Memory B cell (primary cell): Measurements from ENCODE around the gene RBP5.

ENCODE experiments used
- ATAC-seq: fragments of 150-1000 bp; cut with Tn5 transposase; 2 replicates; pipeline ENCODE4 v1.10.0; 2021; ENCODE audit warnings: low read depth, mild to moderate bottlenecking, moderate library complexity
- DNase-seq, 2 donors: peaks; one replicate each; pipeline ENCODE4 v3.0.0; 2022; ENCODE audit warnings: low spot score in 2 of 2
- H3K27ac Mint-ChIP-seq: one replicate; pipeline ENCODE4 v1.8.0; 2022; ENCODE audit warnings: mild to moderate bottlenecking, moderate library complexity, mixed read lengths
- H3K27me3 Mint-ChIP-seq: one replicate; pipeline ENCODE4 v1.8.0; 2022; ENCODE audit warnings: mixed read lengths
- H3K36me3 Mint-ChIP-seq: one replicate; pipeline ENCODE4 v1.8.0; 2022; ENCODE audit warnings: mild to moderate bottlenecking, mixed read lengths
- H3K4me1 Mint-ChIP-seq: one replicate; pipeline ENCODE4 v1.8.0; 2022; ENCODE audit warnings: mixed read lengths
- H3K4me3 Mint-ChIP-seq: one replicate; pipeline ENCODE4 v1.8.0; 2022; ENCODE audit warnings: mild to moderate bottlenecking, moderate library complexity, mixed read lengths
- H3K9me3 Mint-ChIP-seq: one replicate; pipeline ENCODE4 v1.8.0; 2022; ENCODE audit warnings: mixed read lengths

RBP5 gene, protein sequence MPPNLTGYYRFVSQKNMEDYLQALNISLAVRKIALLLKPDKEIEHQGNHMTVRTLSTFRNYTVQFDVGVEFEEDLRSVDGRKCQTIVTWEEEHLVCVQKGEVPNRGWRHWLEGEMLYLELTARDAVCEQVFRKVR

DNA sequence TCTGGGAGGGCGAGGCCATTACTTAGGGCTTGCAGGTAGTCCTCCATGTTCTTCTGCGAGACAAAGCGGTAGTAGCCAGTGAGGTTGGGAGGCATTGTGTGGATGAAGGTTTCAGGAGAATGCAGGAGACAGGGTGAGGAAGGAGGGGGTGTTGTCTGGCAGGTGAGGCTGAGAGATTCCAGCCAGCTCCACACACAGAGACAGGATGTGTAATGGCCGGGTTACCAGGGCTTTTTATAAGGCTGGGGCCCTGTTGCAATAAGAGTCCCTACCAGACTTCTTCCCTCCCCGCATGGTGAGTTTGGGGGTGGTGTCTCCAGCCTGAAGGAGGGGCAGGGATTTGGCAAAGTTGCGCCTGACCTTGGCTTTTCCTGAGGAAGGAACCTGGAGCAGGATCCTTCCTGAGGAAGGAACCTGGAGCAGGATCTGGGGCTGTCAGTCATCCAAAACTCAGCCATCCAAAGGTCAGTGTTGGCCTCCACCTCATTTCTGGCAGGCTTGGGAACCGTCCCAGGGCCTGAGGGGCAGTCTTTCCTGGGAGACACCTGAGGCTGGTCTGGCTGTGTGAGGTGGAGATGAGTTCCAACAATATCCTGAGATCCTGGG lies at the start of gene RBP5:
Gene RBP5, minus strand, starts transcription at position 209 of the 606 bp plus-strand sequence. Its CDS starts 114 bp downstream, at position 95.
- H3K36me3 Mint-ChIP-seq = no peaks in the 10 kb centered on the region
- peaks cover 24% of the 10 kb centered on the region for H3K4me1 Mint-ChIP-seq
- peak within 1 kb of the TSS; percentile 54 for H3K27ac Mint-ChIP-seq
- H3K27me3 Mint-ChIP-seq = no peaks in the 10 kb centered on the region
- H3K9me3 Mint-ChIP-seq = no peaks in the 10 kb centered on the region
- no peak for ATAC-seq
- DNase-seq = no peak
- peak within 1 kb of the TSS; percentile 95 for H3K4me3 Mint-ChIP-seq

DNA sequence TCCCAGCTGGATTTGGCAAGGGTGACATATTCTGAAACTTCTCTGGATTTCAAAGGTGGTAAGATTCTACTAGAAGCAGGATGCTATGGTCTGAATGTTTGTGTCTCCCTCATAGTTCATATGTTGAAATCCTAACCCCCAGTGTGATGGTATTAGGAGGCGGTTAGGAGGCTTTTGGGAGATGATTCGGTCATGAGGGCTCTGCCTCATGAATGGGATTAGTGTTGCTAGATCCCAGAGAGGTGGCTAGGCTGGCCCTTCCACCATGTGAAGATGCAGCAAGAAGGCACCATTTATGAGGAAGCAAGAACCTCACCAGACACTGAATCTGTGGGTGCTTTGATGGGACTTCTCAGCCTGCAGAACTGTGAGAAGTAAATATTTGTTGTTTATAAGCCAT lies 49.8 kb upstream of the RBP5 start:
- H3K9me3 Mint-ChIP-seq = peaks cover 1% of the 10 kb centered on the region
- H3K27ac Mint-ChIP-seq = no peak overlapping the region
- H3K36me3 Mint-ChIP-seq = peaks cover 1% of the 10 kb centered on the region
- no peak for DNase-seq
- H3K4me3 Mint-ChIP-seq = no peak overlapping the region
- peaks cover 24% of the 10 kb centered on the region for H3K27me3 Mint-ChIP-seq
- ATAC-seq = no peak
- no peaks in the 10 kb centered on the region for H3K4me1 Mint-ChIP-seq

DNA sequence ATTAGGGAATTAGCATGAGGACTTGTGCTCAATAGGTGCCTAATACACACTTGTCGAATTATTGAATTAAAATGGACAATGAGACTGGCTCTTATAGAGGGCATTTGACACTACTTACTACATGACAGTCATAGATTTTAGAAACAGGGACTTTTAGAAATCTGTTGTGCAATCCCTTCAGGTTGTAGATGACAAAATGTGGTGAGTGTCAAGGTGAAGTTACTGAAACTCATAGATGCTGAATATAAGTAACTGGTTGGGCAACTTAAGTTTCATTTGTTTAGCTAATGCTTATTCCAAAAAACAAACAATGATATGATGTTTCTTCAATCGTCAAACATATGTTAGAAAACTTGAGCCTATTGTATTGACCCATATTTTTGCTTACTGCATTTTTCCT lies 47.9 kb upstream of the RBP5 start:
- peaks cover 1% of the 10 kb centered on the region for H3K36me3 Mint-ChIP-seq
- H3K27ac Mint-ChIP-seq = no peak overlapping the region
- no peak overlapping the region for H3K4me3 Mint-ChIP-seq
- no peaks in the 10 kb centered on the region for H3K4me1 Mint-ChIP-seq
- peaks cover 6% of the 10 kb centered on the region for H3K9me3 Mint-ChIP-seq
- ATAC-seq (no peak), DNase-seq (no peak)
- peaks cover 19% of the 10 kb centered on the region for H3K27me3 Mint-ChIP-seq

DNA sequence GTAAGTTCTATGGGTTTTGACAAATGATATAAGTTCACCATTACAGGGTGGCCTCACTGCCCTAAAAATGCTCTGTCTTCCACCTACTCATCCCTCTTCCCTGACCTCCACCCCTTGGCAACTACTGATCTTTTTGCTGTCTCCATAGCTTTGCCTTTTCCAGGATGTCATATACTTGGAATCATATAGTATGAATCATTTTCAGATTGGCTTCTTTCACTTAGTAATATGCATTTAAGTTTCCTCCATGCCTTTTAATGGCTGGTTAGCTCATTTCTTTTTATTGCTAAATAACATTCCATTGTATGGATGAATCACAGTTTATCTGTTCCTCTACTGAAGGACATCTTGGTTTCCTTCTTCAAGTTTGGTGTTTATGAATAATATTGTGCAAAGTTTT lies 46.8 kb upstream of the RBP5 start:
- Mint-ChIP-seq H3K4me1 (no peaks in the 10 kb centered on the region), H3K27me3 (peaks cover 16% of the 10 kb centered on the region), H3K27ac (no peak overlapping the region), H3K9me3 (peaks cover 7% of the 10 kb centered on the region), H3K4me3 (no peak overlapping the region), H3K36me3 (peaks cover 3% of the 10 kb centered on the region)
- ATAC-seq = no peak
- no peak for DNase-seq

DNA sequence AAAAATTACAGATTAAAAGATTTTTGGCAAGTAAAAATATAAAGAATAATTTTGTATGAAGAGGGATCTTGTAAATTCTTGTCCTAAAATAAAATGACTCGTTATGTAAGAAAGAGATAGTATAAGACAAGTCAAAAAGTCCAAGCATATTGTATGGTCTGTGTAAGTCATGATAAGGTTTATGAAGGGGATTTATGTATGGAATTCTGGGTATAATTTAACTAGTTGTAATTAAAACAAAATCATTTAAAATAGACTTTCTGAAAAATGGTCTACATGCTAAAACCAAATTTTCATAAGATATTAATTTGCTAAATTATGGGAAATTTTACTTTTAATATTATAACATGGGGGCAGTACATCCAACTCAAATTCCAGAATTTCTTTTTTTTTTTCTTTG lies 43.2 kb upstream of the RBP5 start:
- H3K27me3 Mint-ChIP-seq = peaks cover 14% of the 10 kb centered on the region
- no peak for DNase-seq
- H3K4me1 Mint-ChIP-seq = no peaks in the 10 kb centered on the region
- H3K9me3 Mint-ChIP-seq = peaks cover 15% of the 10 kb centered on the region
- H3K27ac Mint-ChIP-seq = no peak overlapping the region
- no peak overlapping the region for H3K4me3 Mint-ChIP-seq
- no peak for ATAC-seq
- H3K36me3 Mint-ChIP-seq = peaks cover 9% of the 10 kb centered on the region

DNA sequence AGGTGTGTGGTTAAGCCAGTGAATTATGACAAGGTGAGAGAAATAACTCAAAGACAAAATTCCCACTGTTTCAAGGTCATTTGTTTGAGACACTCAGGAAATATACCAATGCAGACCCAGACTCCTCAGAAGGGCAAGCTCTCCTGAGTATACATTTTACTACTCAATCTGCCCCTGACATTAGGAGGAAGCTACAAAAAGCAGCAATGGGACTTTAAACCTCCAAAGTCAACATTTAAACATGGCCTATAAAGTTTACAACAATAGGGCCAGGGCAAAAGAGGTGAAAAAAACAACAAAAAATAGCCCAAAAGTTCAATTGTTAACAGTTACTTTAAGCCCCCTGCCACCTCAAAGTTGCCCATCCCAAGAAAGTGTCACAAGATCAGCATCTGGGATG lies 41.3 kb upstream of the RBP5 start:
- ATAC-seq = no peak
- peaks cover 9% of the 10 kb centered on the region for H3K36me3 Mint-ChIP-seq

DNA sequence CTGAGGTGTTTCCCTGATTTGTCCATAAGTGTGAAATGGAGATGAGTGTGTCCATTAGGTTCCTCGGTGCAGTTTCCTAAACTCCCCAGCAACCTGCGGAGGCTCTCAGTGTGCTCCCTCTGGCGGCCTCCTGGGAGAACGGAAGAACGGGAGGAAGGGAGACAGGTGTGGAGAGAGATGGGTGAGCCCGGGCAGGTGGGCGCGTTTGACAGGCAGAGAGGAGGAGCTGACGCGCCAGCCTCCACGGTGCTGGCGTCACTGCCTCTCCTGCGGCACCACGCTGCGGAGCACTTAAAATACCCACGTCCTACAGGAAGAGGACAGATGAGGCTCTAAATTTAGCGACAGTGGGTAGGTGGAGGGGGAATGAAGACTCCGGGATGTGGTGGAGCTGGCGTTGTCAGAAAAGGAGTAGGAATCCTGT lies 34.0 kb upstream of the RBP5 start:
- ATAC-seq = peak; percentile 29
- DNase-seq = no peak
- Mint-ChIP-seq H3K4me3 (no peak overlapping the region), H3K27ac (no peak overlapping the region), H3K27me3 (peaks cover 24% of the 10 kb centered on the region), H3K4me1 (peaks cover 7% of the 10 kb centered on the region), H3K36me3 (peaks cover 4% of the 10 kb centered on the region), H3K9me3 (peaks cover 2% of the 10 kb centered on the region)

More for the DNA sequence above, 41.3 kb upstream of the RBP5 start:
- no peaks in the 10 kb centered on the region for H3K4me1 Mint-ChIP-seq
- peaks cover 18% of the 10 kb centered on the region for H3K27me3 Mint-ChIP-seq
- peaks cover 15% of the 10 kb centered on the region for H3K9me3 Mint-ChIP-seq
- DNase-seq = no peak
- H3K27ac Mint-ChIP-seq = no peak overlapping the region
- no peak overlapping the region for H3K4me3 Mint-ChIP-seq

DNA sequence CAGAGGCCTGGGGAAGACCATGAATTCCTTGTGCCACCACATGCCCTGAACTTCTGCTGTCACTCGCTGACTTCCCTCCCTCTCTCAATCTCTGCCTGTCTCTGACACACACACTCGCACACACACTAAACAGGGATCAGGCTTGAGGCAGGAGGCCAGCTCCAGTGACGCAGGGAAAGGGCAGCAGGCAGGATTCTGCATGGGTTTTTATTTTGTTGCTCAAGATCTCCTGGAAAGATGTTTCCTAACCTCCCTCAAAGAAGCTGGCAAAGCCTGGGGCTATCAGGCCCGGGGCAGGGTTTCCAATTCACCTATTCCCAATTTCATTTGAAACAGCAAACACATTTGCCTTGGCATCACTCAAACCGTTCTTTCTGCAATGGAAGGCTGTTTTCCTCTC lies 33.1 kb upstream of the RBP5 start:
- Mint-ChIP-seq H3K4me1 (peaks cover 7% of the 10 kb centered on the region), H3K27me3 (peaks cover 20% of the 10 kb centered on the region), H3K4me3 (no peak overlapping the region), H3K9me3 (no peaks in the 10 kb centered on the region), H3K36me3 (peaks cover 5% of the 10 kb centered on the region), H3K27ac (no peak overlapping the region)
- DNase-seq (no peak), ATAC-seq (no peak)

DNA sequence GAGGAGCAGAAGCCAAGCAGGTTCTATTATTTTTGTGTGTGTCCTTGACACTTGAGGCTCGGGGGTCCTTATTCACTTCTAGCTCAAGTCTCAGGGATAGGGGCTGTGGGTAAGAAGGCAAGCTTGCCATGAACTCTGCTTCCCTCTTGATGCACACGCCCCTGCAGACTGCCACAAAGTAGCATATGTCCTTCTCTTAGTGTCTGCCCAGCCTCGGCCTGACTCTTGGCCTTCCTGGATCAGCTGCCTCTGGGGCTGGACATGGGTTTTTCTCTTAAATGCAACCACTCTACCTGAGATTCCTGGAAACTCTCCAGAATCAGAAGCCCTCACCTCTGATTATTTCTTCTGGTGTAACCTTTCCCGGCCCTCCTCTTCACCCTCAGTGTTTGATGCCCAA lies 32.6 kb upstream of the RBP5 start:
- no peak for DNase-seq
- Mint-ChIP-seq H3K27ac (no peak overlapping the region), H3K4me3 (no peak overlapping the region), H3K9me3 (no peaks in the 10 kb centered on the region), H3K4me1 (peaks cover 7% of the 10 kb centered on the region), H3K36me3 (peaks cover 5% of the 10 kb centered on the region), H3K27me3 (peaks cover 17% of the 10 kb centered on the region)
- ATAC-seq = no peak

DNA sequence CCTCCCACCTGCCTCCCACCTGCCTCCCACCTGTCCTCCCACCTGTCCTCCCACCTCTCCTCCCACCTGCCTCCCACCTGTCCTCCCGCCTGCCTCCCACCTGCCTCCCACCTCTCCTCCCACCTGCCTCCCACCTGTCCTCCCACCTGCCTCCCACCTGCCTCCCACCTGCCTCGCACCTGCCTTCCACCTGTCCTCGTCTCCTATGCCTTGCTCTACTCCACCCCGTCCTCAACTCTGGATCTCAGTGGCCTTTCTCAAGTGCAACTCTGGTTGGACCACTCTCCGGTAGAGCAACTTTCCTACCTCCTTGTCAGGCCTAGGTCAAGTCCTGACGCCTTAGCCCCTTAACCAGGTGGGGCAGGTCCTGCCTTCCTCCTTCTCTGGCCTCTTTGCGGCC lies 31.5 kb upstream of the RBP5 start:
- Mint-ChIP-seq H3K4me1 (peaks cover 7% of the 10 kb centered on the region), H3K36me3 (peaks cover 5% of the 10 kb centered on the region), H3K27me3 (peaks cover 13% of the 10 kb centered on the region), H3K9me3 (no peaks in the 10 kb centered on the region), H3K27ac (no peak overlapping the region), H3K4me3 (no peak overlapping the region)
- DNase-seq = no peak
- ATAC-seq = no peak

DNA sequence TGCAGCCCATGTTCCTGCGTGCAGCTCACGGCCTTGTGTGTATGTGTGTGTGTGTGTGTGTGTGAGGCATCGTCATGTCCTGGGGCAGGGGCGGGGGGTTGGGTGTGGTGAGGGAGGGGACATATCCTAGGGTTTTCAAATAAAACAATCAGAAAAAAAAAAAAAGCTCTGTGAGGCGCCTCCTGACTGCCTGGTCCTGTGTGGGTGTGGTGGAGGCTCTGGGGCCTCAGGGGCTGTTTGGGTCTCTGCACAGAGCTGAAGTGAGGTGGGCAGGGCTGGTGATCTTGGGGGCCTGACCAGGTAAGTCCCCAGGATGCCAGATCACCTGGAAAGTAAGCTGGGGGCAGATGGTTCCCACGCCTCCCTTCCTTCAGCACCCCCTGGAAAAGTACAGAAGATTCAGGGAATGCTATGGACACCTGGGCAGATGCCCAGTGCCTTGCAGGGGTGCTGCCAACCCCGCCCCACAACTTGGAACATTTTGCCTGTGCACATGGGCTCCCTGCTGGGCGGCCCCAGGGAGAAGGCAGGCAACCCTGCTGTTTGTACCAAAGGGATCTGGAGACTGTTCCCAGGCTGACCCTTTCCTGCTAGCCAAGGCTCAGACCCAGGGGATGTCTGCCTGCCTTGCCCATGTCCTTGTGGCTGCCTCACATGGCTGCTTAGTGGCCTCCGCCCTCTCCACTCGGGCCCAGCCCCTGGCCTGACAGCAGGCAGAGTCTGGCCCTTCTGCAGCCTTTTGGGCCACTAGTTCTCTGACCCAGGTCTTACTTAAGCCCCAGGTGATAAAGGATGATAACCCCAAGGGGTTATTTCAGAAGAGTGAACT lies 30.3 kb upstream of the RBP5 start:
- Mint-ChIP-seq H3K4me3 (no peak overlapping the region), H3K4me1 (peaks cover 7% of the 10 kb centered on the region), H3K9me3 (no peaks in the 10 kb centered on the region), H3K27ac (no peak overlapping the region), H3K36me3 (peaks cover 7% of the 10 kb centered on the region), H3K27me3 (peaks cover 11% of the 10 kb centered on the region)
- no peak for DNase-seq
- no peak for ATAC-seq

DNA sequence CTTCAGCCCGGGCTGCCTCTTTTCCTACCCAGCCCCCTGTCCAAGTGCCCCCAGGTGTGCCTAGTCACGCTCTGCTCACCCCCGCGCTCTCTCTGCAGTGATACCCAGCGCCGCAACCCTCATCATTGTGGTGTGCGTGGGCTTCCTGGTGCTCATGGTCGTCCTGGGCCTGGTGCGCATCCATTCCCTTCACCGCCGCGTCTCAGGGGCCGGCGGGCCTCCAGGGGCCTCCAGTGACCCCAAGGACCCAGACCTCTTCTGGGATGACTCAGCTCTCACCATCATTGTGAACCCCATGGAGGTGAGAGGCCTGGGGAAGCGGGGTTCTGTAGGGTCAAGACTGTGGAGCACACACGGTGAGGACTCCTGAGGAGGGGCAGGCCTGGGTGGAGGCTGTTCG lies 28.7 kb upstream of the RBP5 start:
- no peaks in the 10 kb centered on the region for H3K4me1 Mint-ChIP-seq
- no peak overlapping the region for H3K27ac Mint-ChIP-seq
- no peak for DNase-seq
- H3K9me3 Mint-ChIP-seq = no peaks in the 10 kb centered on the region
- H3K4me3 Mint-ChIP-seq = no peak overlapping the region
- ATAC-seq = no peak
- H3K36me3 Mint-ChIP-seq = peaks cover 7% of the 10 kb centered on the region
- H3K27me3 Mint-ChIP-seq = peaks cover 4% of the 10 kb centered on the region

DNA sequence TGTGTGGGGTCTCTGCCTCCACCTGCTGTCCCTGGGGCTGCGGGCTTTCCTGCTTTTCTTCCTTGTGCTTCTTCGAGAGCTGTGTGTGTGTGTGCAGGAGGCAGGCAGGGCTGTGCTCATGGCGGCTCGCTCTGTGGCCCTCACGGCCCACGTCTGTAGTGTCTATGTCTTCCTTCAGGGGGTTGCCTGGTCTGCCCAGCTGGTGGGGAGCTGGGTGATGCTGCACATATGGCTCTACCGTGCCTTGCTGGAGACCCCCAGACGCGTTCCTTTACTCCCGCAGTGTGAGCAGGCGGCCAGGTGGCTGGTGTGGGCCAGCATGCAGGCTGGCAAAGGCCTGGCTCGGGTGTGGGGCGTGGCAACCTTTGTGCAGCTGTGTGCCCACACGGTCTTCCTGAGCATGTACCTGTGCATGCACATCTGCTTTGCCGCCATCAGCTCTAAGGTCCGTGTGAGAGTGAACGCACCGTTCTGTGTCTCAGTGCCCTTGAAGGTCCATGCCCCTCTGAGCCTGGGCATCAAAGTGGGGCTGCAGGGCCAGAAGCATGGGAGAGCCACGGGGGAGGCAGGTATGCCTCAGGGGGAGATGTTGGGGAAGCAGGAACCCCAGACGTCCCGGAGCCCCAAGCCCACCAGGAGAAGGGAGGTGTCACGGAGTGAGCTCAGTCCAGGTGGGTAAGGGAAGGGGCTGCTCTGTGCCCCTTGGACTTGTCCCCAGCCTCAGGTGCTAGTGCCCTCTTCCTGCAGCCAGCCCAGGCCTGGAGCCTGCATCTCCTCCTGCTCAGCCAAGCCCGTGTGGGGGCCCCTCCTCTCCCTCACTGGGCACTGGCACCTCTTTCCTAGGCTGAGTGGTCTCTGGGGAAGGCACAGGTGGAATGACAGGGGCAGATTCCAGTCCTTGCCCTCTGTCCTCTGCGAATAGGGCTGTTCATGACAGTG lies 27.8 kb upstream of the RBP5 start:
- Mint-ChIP-seq H3K9me3 (no peaks in the 10 kb centered on the region), H3K36me3 (peaks cover 7% of the 10 kb centered on the region), H3K27ac (no peak overlapping the region)

More for the DNA sequence above, 27.8 kb upstream of the RBP5 start:
- no peak overlapping the region for H3K4me3 Mint-ChIP-seq
- H3K4me1 Mint-ChIP-seq = no peaks in the 10 kb centered on the region
- no peaks in the 10 kb centered on the region for H3K27me3 Mint-ChIP-seq
- ATAC-seq (no peak), DNase-seq (no peak)
